NCI-H1694 treated with DMSO at 0.1 percent for 48 hours (cell line): ENCODE data around the gene PLEKHG4B.
"Not testable (repeated sequence)": the region's sequence is repeated elsewhere in the genome, so short reads cannot be mapped to it uniquely, and the experiment has no call there.

Source experiments
- DNase-seq: peaks from one replicate; lab custom pipeline; 2025; lab: John Stamatoyannopoulos, UW

The PLEKHG4B gene

DNA sequence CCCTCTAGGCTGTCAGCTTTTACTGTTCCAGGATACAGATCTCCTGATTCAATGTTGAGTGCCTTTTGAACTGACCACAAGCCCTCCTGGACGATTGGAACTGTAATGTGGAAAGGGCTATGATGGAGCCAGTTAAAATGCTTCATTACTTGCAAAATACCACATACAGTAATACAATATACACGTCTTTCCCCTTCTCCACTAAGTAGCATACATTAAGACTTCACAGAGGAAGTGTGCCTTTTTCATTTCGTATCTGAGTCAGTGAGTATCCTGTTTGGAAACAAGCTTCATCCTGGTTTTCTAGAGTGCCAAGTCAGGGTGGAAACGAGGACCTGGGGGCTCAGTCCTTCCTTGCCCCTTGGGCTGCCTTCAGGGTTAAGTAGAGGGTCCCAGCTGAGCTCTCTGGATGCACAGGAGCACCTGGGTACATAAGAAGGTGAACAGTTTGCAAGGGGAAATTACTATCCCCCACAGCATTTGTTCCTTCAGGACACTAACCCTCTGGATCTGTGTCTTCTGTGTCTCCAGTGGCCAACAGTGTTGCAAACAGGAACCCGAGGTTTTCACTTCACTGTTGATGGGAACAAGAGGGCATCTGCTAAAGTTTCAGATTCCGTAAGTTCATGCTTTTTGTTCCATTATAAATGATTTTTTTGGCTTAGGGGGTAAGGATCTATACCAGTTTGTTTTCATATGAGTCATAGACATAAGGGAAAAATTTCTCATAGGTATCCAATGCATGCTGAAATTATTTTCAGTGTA, 131.2 kb downstream of the PLEKHG4B start:
- DNase-seq: not testable (repeated sequence)

DNA sequence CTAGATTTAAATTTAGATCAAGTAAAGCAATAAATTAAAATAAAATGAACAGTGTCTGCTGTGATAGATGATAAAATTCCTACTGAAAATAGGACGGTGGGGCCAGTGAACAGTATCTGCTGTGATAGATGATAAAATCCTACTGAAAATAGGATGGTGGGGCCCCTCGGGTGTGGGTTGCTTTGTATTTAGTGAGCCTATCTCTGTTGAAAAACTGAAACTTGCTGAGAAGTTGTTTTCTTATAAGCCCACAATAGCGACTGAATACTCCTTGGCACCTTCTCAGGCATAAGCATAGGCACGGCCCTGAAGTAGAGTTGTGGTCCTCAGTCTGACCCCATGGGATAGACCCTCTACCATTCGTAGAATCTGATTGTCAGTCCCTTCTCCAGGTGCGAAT, 131.8 kb downstream of the PLEKHG4B start:
- DNase-seq: no peak

DNA sequence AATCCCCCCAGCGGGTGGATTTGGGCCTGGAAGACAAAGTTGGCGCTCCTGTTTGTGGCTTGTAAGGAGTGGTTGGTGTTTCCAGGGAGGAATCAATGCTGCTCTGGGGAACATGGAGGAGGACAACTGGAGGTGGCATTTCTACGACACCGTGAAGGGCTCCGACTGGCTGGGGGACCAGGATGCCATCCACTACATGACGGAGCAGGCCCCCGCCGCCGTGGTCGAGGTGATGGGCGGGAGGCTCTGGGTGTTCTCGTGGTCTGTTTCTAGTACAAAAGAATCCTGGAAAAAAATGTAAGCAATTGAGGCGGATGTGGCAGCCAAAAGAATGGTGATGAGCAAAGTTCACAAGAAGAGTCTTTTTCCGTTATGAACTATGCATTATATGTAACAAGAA, 133.4 kb downstream of the PLEKHG4B start:
- no peak for DNase-seq

- DNase-seq: not testable (repeated sequence)
Measured at GRCh38 chr5:227375-227774, 135.4 kb downstream of the PLEKHG4B start.

DNA sequence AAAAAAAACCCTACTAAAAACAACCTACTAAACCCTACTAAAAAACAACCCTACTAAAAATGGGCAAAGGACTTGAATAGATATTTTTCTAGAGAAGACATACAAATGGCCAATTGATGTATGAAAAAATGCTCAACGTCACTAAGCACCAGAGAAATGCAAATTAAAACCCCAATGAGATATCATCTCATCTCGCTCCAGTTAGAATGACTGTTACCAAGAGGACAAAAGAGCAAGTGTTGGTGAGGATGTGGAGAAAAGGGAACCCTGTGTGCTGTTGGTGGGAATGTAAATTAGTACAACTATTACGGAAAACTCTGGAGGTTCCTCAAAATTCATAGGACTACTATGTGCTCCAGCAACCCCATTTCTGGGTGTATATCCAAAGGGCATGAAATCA, 136.9 kb downstream of the PLEKHG4B start:
- no peak for DNase-seq

DNA sequence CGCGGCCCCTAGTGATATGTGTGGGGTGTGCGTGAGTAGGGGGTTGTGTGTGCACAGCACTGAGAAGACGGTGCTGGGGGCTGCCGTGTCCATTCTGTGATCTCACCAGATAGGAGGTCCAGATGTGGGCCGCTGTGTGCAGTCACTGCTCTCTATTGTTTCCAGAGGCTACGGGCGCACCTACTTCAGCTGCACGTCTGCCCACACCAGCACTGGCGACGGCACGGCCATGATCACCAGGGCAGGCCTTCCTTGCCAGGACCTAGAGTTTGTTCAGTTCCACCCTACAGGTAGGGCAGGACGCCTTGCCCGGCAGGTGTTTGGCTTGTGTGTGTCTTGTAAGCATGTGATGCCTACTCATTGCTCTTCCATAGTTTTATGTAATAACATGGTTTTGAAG, 138.7 kb downstream of the PLEKHG4B start:
- no peak for DNase-seq

DNA sequence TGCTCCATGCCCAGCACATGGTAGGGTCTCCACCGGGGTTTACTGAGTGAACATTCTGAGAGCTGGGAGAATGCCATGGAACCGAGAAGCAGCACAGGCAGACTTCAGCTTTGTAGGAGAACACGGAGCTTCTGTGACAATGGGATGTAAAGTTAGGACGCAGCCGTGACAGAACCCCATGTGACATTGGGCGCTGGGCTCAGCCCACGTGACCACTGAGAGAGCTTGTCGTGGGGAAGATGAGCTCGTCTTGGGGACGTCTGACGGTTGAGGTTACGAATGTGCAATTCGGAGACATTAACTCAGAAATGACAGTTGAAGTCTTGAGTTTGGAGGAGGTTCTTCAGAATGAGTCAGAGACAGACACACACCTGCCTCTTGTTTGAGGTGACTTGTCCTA, 139.7 kb downstream of the PLEKHG4B start:
- no peak for DNase-seq

GRCh38 chr5:233426-233825, 141.5 kb downstream of the PLEKHG4B start:
- DNase-seq: not testable (repeated sequence)

DNA sequence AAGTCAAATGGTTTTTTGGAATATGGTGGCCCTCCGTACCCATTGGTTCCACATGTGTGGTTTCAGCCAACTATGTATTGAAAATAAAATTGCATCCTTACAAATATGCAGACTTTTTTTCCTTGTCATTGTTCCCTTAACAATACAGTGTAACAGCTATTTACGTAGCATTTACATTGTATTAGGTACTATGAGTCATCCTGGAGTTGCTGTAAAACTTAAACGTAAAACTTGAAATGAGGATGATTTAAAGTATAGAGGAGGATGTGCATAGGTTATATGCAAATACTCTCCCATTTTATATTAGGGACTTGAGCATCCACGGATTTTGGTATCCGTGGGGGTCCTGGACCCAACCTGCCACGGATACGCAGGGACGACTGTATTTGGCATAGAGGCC, 142.5 kb downstream of the PLEKHG4B start:
- DNase-seq: no peak

DNA sequence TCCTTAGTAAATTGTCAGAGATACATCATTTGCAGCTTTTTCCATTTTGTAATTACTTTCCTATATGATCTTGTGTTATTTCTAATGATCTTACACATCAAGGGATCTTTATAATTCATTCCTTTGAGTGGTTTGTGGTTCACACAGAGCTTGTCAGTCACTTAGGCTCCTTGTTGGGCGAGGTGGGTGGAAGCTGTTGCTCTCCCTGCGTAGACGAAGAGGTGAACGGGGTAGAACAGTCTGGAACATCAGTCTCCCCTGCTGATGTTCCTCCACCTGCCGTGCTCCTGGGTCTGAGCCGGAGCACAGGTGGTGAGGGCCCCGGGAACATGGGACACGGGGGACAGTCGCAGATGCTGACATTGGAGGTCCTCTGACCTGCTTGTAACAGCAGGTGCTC, 143.6 kb downstream of the PLEKHG4B start:
- not testable (repeated sequence) for DNase-seq

GRCh38 chr5:237931-238330, 146.0 kb downstream of the PLEKHG4B start:
- not testable (repeated sequence) for DNase-seq
